Upper lobe of left lung (tissue), 4 donors: ENCODE measurements around the gene SGO2.

ENCODE experiments used
- POLR2A ChIP-seq, 4 donors: fragments of 450-650 bp; IDR thresholded peaks; one replicate each; pipeline ENCODE4 v1.5.1; 2016 to 2017; ENCODE audit warnings: antibody characterized with exemption in 4 of 4, mild to moderate bottlenecking in 2 of 4
- POLR2AphosphoS5 ChIP-seq, 2 donors: sonication (generic); formaldehyde crosslinking; IDR thresholded peaks; one replicate each; pipeline ENCODE4 v1.5.1; 2017; ENCODE audit warnings: antibody characterized with exemption in 2 of 2
- TF ChIP-seq, protein P1 (sequence below), 6 experiments: fragments of 450-650 bp in 4 of 6; fragments of 200-600 bp in 2 of 6; sonication (generic) in 2 of 6; IDR thresholded peaks; one replicate each; pipeline ENCODE4 v1.5.1; 2016 to 2019; ENCODE audit warnings: antibody characterized with exemption in 6 of 6

DNA sequence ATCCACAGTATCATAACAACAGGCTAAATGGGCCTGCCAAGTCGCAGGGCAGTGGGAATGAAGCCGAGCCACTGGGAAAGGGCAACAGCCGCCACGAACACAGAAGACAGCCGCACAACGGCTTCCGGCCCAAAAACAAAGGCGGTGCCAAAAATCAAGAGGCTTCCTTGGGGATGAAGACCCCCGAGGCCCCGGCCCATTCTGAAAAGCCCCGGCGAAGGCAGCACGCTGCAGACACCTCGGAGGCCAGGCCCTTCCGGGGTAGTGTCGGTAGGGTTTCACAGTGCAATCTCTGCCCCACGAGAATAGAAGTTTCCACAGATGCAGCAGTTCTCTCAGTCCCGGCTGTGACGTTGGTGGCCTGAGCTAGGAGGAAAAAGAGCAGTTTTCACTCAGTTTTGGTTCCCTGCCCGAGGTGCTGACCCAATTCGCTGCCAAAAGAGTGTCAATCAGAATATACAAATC, 48.3 kb upstream of the SGO2 start:
- TF ChIP-seq, protein P1, sequence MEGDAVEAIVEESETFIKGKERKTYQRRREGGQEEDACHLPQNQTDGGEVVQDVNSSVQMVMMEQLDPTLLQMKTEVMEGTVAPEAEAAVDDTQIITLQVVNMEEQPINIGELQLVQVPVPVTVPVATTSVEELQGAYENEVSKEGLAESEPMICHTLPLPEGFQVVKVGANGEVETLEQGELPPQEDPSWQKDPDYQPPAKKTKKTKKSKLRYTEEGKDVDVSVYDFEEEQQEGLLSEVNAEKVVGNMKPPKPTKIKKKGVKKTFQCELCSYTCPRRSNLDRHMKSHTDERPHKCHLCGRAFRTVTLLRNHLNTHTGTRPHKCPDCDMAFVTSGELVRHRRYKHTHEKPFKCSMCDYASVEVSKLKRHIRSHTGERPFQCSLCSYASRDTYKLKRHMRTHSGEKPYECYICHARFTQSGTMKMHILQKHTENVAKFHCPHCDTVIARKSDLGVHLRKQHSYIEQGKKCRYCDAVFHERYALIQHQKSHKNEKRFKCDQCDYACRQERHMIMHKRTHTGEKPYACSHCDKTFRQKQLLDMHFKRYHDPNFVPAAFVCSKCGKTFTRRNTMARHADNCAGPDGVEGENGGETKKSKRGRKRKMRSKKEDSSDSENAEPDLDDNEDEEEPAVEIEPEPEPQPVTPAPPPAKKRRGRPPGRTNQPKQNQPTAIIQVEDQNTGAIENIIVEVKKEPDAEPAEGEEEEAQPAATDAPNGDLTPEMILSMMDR (IDR thresholded peaks at IDR 0.05) = no peak
- TF ChIP-seq POLR2A (IDR thresholded peaks at IDR 0.05) (no peak), POLR2AphosphoS5 (IDR thresholded peaks at IDR 0.05) (no peak)
